Measurements from ENCODE around the gene BMP15. TPM values are rescaled to one million over a fixed set of nuclear protein-coding genes. Genes with fewer than 3 reads are reported as not detected.

BMP15 gene
- total RNA-seq, 4 donors from 2014 or later: not detected

DNA sequence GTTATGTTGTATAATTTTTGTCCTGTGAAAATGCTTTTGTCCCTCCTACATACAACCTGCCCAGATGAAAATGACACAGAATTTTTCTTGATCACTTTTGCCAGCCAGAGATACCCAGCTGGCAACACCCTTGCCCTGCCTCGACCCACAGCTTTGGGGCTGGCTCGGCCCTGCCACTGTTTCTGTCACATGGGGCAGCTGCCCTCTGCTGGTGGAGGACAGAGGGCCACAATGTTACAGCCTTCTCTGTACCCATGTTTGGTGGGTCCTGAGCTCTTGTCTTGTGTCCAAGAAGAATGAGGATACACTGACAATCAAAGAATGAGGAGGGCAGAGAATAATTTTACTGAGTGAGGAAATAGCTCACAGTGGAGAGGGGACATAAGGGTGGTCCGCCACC lies 31.1 kb downstream of the BMP15 start:
- Histone ChIP-seq H3K4me1 (no peaks in the 10 kb centered on the region), H3K27me3 (no peaks in the 10 kb centered on the region), H3K27ac (no peak overlapping the region), H3K9me3 (no peaks in the 10 kb centered on the region), H3K4me3 (no peak overlapping the region), H3K36me3 (no peaks in the 10 kb centered on the region)
- in situ Hi-C loops (cut with MboI; ENCODE audit: low pct_ligation_motif_present in 1 of 4, low pct_unique_long_range_greater_than_20kb in 1 of 4, low sequenced_read_pairs in 3 of 4) (no loop called here), intact Hi-C loops (cut with DNase I; ENCODE audit: low total_unique reads) (no loop called here)
- TF ChIP-seq, protein P1, sequence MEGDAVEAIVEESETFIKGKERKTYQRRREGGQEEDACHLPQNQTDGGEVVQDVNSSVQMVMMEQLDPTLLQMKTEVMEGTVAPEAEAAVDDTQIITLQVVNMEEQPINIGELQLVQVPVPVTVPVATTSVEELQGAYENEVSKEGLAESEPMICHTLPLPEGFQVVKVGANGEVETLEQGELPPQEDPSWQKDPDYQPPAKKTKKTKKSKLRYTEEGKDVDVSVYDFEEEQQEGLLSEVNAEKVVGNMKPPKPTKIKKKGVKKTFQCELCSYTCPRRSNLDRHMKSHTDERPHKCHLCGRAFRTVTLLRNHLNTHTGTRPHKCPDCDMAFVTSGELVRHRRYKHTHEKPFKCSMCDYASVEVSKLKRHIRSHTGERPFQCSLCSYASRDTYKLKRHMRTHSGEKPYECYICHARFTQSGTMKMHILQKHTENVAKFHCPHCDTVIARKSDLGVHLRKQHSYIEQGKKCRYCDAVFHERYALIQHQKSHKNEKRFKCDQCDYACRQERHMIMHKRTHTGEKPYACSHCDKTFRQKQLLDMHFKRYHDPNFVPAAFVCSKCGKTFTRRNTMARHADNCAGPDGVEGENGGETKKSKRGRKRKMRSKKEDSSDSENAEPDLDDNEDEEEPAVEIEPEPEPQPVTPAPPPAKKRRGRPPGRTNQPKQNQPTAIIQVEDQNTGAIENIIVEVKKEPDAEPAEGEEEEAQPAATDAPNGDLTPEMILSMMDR (IDR thresholded peaks at IDR 0.05): peak in 4 of 5 experiments; percentile 16 to 34 (median 22)
- TF ChIP-seq POLR2A (IDR thresholded peaks at IDR 0.05) (no peak), POLR2AphosphoS5 (IDR thresholded peaks at IDR 0.05) (no peak), EP300 (IDR thresholded peaks at IDR 0.05; ENCODE audit: low read depth) (no peak)
- WGBS, 2 donors (ENCODE audit: low coverage in 1 of 2): 52% methylated on average over 3 of the region's 3 CpGs; no CpG with 5 or more reads in 1 of the 2 donors
- peak; percentile 8 for DNase-seq

DNA sequence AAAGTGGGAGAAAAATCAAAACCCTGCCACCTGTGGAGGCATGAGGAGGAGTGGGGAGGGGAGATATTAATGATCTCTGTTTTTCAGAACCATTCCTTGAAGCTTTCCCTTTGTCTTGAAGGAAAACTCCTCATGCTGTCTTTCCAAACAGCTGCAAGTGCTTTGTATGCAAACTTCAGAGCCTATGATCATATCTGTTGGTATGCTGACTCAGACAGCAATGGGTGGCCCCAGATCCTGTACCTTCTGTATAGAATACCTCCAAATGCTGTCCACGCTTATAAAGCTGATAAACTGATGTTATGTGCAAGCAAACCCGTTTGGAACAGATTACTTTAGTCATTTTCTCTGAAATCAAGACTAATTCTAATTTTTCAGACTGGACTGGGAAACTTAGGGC lies 31.9 kb downstream of the BMP15 start:
- in situ Hi-C loops (cut with MboI; ENCODE audit: low pct_ligation_motif_present in 1 of 4, low pct_unique_long_range_greater_than_20kb in 1 of 4, low sequenced_read_pairs in 3 of 4) (no loop called here), intact Hi-C loops (cut with DNase I; ENCODE audit: low total_unique reads) (no loop called here)
- 43% methylated on average over 2 of the region's 2 CpGs; no CpG with 5 or more reads in 1 of the 2 donors for WGBS, 2 donors (ENCODE audit: low coverage in 1 of 2)
- no peak overlapping the region for H3K4me3 ChIP-seq
- no peaks in the 10 kb centered on the region for H3K36me3 ChIP-seq
- no peak for TF ChIP-seq POLR2A (IDR thresholded peaks at IDR 0.05)
- no peak for TF ChIP-seq EP300 (IDR thresholded peaks at IDR 0.05; ENCODE audit: low read depth)
- TF ChIP-seq, protein P1 (IDR thresholded peaks at IDR 0.05): no peak
- TF ChIP-seq POLR2AphosphoS5 (IDR thresholded peaks at IDR 0.05): no peak
- no peaks in the 10 kb centered on the region for H3K4me1 ChIP-seq
- H3K27me3 ChIP-seq: no peaks in the 10 kb centered on the region
- H3K9me3 ChIP-seq: no peaks in the 10 kb centered on the region
- no peak overlapping the region for H3K27ac ChIP-seq
- DNase-seq: no peak

DNA sequence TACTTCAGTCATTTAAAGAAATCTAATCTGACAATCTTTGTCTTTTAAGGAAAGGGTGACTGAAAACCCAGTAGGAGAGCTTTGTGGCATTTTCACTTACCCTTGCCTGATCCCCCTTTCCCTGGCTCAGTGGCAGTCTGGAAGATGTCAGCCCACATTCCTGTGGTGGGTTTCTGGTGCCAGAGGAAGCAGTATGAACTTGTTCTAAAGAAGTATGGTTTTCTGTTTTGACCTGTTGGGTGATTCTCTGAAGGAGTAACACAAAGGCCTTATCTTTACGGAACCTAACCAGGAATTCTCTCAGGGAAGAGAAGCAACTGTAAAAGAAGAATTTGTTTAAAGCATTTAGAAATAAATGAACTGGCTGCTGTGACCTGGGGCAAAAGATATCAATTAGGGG lies 41.9 kb downstream of the BMP15 start:
- no peak for TF ChIP-seq POLR2A (IDR thresholded peaks at IDR 0.05)
- TF ChIP-seq EP300 (IDR thresholded peaks at IDR 0.05; ENCODE audit: low read depth): no peak
- TF ChIP-seq, protein P1 (IDR thresholded peaks at IDR 0.05): no peak
- no peak for TF ChIP-seq POLR2AphosphoS5 (IDR thresholded peaks at IDR 0.05)
- DNase-seq: no peak
- Histone ChIP-seq H3K36me3 (no peaks in the 10 kb centered on the region), H3K4me1 (no peaks in the 10 kb centered on the region), H3K27me3 (no peaks in the 10 kb centered on the region), H3K4me3 (no peak overlapping the region), H3K9me3 (no peaks in the 10 kb centered on the region), H3K27ac (no peak overlapping the region)
- in situ Hi-C loops (cut with MboI; ENCODE audit: low pct_ligation_motif_present in 1 of 4, low pct_unique_long_range_greater_than_20kb in 1 of 4, low sequenced_read_pairs in 3 of 4): no loop called here
- WGBS, 2 donors (ENCODE audit: low coverage in 1 of 2): 91 to 100% methylated on average over 1 of the region's 1 CpG
- intact Hi-C loops (cut with DNase I; ENCODE audit: low total_unique reads): no loop called here

DNA sequence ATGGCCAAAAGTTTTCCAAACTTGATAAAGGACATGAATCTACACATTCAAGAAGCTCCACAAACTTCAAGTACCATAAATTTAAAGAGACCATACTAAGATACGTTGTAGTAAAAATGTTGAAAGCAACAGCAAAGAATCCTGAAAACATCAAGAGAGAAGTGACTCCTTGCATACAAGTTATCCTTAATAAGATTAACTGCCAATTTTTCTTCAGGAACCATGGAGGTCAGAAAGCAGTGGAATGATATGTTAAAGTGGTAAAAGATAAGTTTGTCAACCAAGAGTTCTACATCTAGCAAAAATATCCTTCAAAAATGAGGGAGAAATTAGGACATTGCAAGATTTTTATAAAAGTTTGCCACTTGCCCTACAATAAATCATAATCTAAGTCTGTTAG lies 43.3 kb downstream of the BMP15 start:
- 67 to 85% methylated on average over 1 of the region's 1 CpG for WGBS, 2 donors (ENCODE audit: low coverage in 1 of 2)
- no peaks in the 10 kb centered on the region for H3K36me3 ChIP-seq
- no peak for DNase-seq
- H3K4me3 ChIP-seq: no peak overlapping the region
- H3K27ac ChIP-seq: no peak overlapping the region
- TF ChIP-seq EP300 (IDR thresholded peaks at IDR 0.05; ENCODE audit: low read depth) (no peak), POLR2A (IDR thresholded peaks at IDR 0.05) (no peak), POLR2AphosphoS5 (IDR thresholded peaks at IDR 0.05) (no peak)
- TF ChIP-seq, protein P1 (IDR thresholded peaks at IDR 0.05): no peak
- no peaks in the 10 kb centered on the region for H3K9me3 ChIP-seq
- H3K4me1 ChIP-seq: no peaks in the 10 kb centered on the region
- H3K27me3 ChIP-seq: no peaks in the 10 kb centered on the region
- intact Hi-C loops (cut with DNase I; ENCODE audit: low total_unique reads) (no loop called here), in situ Hi-C loops (cut with MboI; ENCODE audit: low pct_ligation_motif_present in 1 of 4, low pct_unique_long_range_greater_than_20kb in 1 of 4, low sequenced_read_pairs in 3 of 4) (no loop called here)
